ENCODE results near the gene ALDOA.
A peak's percentile ranks its signal among the peaks of the same experiment; 100 is the strongest.
"Not testable (repeated sequence)": the region's sequence is repeated elsewhere in the genome, so short reads cannot be mapped to it uniquely, and the experiment has no call there.

ALDOA gene

GRCh38 chr16:30065102-30065942 lies at the start of gene ALDOA:
ALDOA (plus strand) TSS chr16:30065760; CDS start chr16:30066898, 1,138 bp downstream.
- peak; percentile 81 for DNase-seq

DNA sequence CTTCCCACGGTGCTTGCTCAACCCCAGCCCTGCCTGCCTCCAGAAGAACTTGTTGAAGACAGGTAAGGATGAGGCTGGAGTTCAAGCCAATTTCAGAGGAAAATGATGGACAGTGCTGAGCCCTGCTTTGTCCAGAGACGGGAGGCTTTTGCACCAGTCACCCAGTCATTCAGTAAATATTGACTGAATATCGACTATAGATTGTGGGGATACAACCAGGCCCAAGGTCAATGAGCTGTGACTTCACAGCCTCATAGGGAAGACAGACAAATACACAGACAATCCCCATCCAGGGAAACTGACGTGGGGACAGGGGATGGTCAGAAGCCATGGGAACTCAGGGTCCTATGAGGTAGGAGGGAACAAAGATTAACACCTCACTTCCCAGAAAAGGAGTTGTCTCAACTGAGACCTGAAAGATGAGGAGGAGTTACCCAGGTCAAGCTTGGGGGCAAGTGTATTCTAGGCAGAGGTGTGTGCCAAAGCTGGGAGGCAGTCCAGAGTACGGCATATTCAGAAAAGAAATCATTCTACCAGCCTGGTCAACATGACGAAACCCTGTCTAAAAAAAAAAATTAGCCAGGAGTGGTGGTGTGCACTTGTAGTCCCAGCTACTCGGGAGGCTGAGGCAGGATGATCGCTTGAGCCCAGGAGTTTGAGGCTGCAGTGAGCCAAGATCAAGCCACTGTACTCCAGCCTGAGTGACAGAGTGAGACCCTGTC lies 48.8 kb upstream of the ALDOA start:
- no peak for DNase-seq

- DNase-seq, result no peak
These were observed 48.3 kb upstream of the ALDOA start for GRCh38 chr16:30017277-30017656.

- not testable (repeated sequence) for DNase-seq
These were observed 47.6 kb upstream of the ALDOA start for GRCh38 chr16:30017937-30018336.

DNA sequence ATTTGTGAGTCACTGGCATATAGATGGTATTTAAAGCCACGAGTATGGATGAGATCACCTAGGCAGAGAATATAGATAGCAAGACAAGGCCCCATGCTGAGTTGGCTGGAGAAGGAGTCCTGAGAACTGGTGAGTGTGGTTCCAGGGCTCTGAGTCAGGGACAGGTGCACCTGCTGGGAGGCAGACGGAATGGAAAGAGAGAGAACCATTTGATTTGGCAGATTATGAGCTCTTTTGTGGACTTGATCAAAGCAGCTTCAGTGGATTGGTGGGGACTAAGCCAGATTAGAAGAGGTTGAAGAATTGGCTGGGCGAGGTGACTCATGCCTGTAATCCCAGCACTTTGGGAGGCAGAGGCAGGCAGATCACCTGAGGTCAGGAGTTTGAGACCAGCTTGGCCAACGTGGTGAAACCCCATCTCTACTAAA lies 46.8 kb upstream of the ALDOA start:
- no peak for DNase-seq

GRCh38 chr16:30022887-30023286 lies 42.7 kb upstream of the ALDOA start, which contains the start of gene C16orf92:
C16orf92 (plus strand) TSS chr16:30023198; CDS start chr16:30023341, 143 bp downstream.
- no peak for DNase-seq

GRCh38 chr16:30023586-30023985 lies 42.0 kb upstream of the ALDOA start:
- DNase-seq, result no peak

DNA sequence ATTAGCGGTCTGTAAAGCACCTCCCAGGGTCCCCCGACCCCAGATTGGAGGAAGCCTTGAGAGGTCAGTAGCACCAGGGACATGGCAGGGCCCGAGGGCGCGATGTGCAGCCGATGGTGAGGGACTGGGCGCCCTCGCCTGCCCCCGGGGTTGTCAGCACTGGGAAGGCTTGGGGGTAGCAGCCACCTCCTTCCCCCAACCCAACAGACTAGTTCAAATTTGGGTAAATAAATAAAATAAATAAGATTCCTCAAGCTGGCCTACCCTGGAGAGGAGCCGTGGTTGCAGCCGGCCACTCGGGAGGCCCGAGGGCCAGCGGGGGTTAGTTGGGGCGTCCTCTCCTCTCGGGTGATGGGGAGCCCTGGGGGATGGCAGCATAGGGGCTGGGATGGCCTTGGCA lies 41.1 kb upstream of the ALDOA start:
- DNase-seq, result no peak

GRCh38 chr16:30025156-30025555 lies 40.4 kb upstream of the ALDOA start:
- no peak for DNase-seq

GRCh38 chr16:30025574-30025973 lies 40.0 kb upstream of the ALDOA start:
- no peak for DNase-seq

DNA sequence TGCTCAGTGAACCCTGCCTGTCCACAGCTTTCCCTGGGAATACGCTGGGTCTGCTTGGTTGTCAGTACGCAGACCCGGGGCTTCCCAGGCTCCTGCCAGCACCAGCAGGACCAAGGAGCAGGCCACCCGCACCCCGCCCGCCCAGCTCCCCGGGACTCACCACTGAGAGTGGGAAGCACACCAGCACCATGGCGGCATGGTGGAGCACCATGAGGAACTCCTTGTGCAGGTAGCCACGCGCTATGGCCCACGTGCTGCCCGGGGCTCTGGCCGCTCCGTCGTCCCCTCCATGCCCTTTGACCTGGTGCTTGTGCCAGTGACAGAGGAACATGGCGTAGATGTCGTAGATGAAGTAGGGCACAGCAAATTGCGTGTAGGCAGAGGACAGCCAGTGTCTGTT lies 39.1 kb upstream of the ALDOA start:
- DNase-seq, result no peak

- DNase-seq, result no peak
These were observed 37.7 kb upstream of the ALDOA start for GRCh38 chr16:30027588-30028437.

- DNase-seq, result no peak
These were observed 37.0 kb upstream of the ALDOA start for GRCh38 chr16:30028438-30029076.

GRCh38 chr16:30030011-30030685 lies 35.4 kb upstream of the ALDOA start:
- no peak for DNase-seq

GRCh38 chr16:30030841-30031413 lies 34.6 kb upstream of the ALDOA start, which contains the start of gene TLCD3B:
TLCD3B (minus strand) TSS chr16:30031271; CDS start chr16:30030527, 744 bp downstream.
- DNase-seq, result no peak

DNA sequence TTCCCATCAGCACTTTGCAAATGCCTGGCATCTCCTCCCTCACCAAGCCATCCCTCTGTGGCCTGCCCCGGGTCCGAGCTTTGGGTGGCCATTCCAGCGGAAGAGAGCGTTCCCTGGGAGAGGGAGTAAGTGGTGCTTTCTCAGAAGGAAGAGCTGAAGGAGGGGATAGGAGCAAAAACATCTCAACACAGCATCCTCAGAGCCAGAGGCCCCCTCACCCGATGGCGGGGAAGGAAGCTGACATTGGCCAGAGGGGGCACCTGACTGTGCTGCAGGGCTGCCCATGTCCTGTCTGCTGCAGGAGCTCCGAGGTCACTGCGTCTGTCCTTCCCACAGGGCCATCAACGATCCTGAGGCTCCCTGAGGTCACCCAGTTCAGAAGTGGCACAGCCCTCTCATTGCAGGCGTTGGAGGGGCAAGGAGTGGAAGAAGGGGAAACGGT lies 34.1 kb upstream of the ALDOA start:
- DNase-seq, result no peak

DNA sequence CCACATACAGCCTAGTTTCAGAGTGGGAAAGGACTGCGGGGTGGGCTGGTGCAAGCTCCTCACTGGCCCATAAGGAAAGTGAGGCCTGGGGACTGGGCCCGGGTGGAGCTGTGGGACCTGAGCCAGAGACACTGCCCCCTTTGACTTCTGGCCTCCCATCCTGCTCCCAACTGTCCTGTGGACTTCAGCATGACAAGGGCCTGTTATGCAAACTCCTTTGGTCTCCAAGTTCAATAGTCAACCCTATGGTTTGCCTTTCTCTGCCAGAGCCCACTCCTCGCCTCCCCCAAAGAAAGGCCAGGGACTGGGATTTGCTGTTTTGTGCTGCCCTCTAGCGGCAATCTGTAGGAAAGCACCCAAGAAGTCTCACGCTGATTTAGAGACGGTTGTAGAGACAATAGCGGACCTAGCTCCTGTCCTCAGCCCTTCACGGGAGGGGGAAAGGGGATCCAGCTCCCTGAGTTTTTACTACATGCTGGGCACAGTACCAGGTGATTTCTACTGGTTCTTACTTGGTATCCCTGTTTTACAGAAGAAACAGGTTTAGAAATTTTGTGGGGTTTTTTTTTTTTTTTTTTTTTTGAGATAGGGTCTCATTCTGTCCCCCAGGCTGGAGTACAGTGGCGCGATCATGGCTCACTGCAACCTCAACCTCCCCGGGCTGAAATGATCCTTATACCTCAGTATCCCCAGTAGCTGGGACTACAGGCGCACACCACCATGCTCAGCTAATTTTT lies 33.3 kb upstream of the ALDOA start:
- no peak for DNase-seq

- DNase-seq, result no peak
These were observed 32.3 kb upstream of the ALDOA start for GRCh38 chr16:30033270-30033669.

DNA sequence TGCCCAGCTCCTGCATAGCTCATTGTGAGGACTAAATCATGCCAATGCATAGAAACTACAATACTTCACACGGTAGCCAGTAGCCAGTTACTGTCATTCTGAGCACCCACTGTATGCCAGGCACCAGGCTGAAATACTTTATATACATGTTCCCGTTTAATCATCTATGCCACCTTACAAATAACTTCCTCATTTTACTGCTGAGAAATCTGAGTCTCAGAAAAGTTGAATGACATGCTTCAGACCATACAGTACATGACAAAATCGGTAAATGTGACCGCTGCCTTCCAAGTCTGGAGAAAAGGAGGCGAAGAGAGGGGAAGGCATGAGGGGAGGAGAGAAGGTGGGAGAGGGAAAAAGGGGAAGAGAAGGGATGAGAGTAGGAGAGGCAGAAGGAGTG lies 25.3 kb upstream of the ALDOA start:
- no peak for DNase-seq

DNA sequence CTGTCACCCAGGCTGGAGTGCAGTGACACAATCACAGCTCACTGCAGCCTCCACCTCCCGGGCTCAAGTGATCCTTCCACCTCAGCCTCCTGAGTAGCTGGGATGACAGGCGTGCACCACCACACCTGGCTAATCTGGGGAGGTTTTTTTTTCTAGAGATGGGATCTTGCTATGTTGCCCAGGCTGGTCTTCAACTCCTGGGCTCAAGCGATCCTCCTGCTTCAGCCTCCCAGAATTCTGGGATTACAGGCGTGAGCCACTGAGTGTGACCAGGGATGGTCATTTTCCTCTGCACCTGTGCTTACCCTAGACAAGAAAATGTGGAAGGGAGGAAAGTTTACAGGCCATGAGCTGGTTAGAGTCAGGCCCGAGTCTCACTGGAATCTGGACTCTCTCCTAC lies 24.9 kb upstream of the ALDOA start:
- DNase-seq, result not testable (repeated sequence)

DNA sequence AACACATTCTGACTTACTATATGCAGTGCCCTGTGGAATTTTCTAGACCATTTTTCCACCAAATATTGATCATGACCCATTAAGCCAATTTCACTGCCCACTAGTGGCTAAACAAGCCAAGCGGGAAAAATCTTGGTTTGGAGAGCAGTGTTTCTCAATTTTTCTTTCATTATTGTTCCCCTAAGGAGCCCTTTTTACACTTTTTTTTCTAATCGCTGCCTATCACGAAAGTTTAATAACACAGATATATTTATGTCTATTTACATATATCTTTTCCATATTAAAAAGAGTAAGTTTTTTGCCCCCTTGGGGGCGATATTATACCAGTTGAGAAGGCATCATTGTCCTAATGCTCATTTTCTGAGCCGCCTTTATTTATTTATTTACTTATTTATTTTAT lies 23.7 kb upstream of the ALDOA start:
- DNase-seq, result no peak
